Heart left ventricle (tissue), 13 donors: ENCODE results near the gene RCVRN.

Experiments
- CTCF ChIP-seq, 12 donors: fragments of 200-600 bp; sonication (generic) in 4 of 12; IDR thresholded peaks; one replicate each; pipeline versions ENCODE4 v1.5.0 to v1.8.0; 2018 to 2022; ENCODE audit warnings: antibody characterized with exemption in 12 of 12, mild to moderate bottlenecking in 5 of 12
- POLR2A ChIP-seq, 2 donors: fragments of 450-650 bp; IDR thresholded peaks; one replicate each; pipeline ENCODE4 v1.6.1; 2017; ENCODE audit warnings: antibody characterized with exemption in 2 of 2, mild to moderate bottlenecking in 2 of 2, moderate library complexity in 2 of 2
- donor health status: ischemic (EF 13 %, LVEDD 7.1; RV severe dilation, severe dysfunction).
- donor health status: DM: no; HTN: yes; CAD: no.
- donor health status: DM: no; HTN: no; CAD: no.
- donor health status: ischemic (EF 25% LVEDD 6.9; RV normal size, moderate dysfunction).
- donor health status: ischemic (EF 25% LVEDD 5.7; RV mildly dilated, moderate dysfunction).
- donor health status: ischemic (EF 35%, LVEDD 5.7; RV mildly dilated, moderate dysfunction).
- donor health status: nonischemic (EF 11% LVEDD 7.7; RV severe dilation, severe dysfunction).
- donor health status: DM: yes; HTN: yes; CAD: no.
- donor health status: PGD.
- donor health status: ischemic (EF 29% LVEDD 5.4; RV normal size, mild dysfunction).
- donor health status: nonischemic (EF 23%, LVEDD 6.1; RV moderate dilation, normal function).

- TF ChIP-seq CTCF (IDR thresholded peaks at IDR 0.05) (no peak), POLR2A (IDR thresholded peaks at IDR 0.05) (no peak)
Measured at GRCh38 chr17:9918352-9918751, 13.3 kb upstream of the RCVRN start.
